GM21390 (cell line): ENCODE results near the gene ZC3H6.

ENCODE experiments used
- ATAC-seq: cut with Tn5 transposase; IDR thresholded peaks from one replicate; pipeline ENCODE4 v1.9.1; 2021; ENCODE audit not compliant: unreplicated experiment

Gene ZC3H6, protein sequence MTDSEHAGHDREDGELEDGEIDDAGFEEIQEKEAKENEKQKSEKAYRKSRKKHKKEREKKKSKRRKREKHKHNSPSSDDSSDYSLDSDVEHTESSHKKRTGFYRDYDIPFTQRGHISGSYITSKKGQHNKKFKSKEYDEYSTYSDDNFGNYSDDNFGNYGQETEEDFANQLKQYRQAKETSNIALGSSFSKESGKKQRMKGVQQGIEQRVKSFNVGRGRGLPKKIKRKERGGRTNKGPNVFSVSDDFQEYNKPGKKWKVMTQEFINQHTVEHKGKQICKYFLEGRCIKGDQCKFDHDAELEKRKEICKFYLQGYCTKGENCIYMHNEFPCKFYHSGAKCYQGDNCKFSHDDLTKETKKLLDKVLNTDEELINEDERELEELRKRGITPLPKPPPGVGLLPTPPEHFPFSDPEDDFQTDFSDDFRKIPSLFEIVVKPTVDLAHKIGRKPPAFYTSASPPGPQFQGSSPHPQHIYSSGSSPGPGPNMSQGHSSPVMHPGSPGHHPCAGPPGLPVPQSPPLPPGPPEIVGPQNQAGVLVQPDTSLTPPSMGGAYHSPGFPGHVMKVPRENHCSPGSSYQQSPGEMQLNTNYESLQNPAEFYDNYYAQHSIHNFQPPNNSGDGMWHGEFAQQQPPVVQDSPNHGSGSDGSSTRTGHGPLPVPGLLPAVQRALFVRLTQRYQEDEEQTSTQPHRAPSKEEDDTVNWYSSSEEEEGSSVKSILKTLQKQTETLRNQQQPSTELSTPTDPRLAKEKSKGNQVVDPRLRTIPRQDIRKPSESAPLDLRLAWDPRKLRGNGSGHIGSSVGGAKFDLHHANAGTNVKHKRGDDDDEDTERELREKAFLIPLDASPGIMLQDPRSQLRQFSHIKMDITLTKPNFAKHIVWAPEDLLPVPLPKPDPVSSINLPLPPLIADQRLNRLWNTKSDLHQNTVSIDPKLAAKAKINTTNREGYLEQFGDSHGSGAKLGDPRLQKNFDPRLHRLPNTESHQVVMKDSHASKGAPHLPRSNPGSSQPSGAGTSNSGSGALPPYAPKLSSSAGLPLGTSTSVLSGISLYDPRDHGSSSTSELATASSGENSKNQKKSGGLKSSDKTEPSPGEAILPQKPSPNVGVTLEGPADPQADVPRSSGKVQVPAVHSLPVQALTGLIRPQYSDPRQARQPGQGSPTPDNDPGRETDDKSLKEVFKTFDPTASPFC

DNA sequence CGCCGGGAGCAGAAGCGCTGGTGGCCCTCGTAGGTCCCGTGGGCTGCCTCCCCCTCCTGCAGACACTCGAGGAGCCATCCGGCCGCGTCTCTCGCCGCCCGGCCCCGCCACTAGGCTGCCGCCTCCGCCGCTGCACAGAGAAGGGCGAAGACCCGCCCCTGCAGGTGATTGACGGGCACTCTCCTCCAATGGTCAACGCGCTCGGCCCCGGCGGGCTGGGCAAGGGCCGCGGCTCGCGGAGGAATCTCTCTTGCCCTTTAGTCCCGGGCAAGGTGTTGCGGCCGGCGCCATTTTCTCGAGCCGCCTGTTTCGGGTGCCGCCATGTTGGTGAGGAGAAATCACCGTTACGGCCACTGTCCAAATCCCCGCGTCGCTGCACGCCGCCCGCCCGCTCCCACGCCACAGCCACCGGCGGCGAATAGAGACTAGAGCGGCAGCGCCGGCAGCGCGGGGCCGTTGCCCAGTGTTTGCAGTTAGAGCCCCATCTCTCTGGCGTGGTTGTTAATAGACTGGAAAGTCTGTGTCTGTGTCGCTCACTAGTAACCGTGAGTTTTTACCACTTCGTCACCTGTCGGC lies at the start of gene ZC3H6:
ZC3H6 (plus strand) TSS at position 287 of the 576 bp plus-strand sequence. CDS start 398 bp downstream, outside the sequence.
- ATAC-seq: peak; percentile 95

DNA sequence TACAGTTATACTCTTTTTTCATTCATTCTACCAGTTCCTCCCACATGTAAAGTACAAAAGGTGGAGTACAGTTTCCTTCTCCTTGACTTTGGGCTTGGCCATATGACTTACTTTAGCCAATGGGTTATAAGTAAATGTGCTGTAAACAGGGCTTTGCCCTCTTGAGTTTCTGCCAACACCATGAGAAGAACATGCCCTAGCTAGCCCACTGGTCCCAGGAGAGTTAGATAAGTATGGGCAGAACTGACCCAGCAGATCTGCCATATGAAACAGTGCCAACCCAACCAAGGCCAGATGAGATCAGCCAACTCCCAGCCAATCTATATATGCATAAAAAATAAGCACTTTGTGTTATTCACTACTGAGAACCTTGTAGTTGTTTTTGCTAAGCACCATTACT lies 46.0 kb upstream of the ZC3H6 start:
- no peak for ATAC-seq

DNA sequence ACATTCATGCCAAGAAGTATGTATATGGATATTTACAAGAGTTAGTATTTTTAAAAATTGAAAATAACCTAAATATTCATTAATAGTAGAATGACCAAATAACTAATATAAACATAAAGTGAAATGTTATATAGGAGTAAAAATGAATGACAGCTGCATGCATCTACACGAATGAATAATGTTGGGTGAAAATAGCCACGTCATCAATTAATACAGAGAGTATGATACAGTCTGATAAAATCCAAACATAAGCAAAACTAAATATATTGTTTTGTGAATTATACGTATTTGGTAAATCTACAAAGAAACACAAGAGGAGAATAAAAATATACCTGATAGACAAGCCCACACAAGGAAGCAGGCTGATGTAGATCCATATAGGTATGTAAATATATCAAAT lies 45.0 kb upstream of the ZC3H6 start:
- no peak for ATAC-seq

DNA sequence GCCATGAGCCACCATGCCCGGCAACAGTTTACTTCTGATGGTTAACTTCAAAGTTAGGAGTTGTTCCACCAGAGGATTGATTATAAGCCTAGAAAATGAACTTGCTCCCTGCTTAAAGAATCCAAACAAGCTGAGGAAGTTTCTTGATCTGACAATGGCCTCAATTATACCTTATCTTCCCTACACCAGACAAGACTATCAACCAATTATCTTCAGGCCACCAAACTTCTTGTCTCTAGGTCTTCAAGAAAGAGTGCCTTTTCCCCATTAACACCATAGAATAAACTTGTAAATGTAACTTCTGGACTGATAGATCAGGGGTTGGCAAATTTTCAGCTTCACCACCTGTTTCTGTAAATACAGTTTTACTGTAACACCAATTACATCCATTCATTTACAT lies 35.5 kb upstream of the ZC3H6 start:
- ATAC-seq: no peak

DNA sequence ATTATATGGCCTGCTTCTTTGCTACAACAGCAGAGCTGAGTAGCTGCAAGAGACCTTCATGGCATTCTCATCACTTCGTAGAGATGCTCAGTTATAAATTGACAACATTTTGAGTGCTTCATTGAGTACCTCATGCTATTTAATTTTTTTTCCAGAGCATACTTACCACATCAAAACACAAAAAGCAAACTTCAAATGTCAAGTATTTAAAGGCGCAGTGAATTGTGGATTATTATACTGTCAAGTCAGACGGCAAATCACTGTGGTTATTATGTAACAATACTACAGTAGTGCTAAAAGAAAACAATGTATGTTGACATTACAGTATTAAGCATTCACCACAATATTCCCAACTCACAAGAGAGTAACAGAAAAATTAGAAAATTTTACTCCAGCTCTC lies 33.0 kb upstream of the ZC3H6 start:
- no peak for ATAC-seq

DNA sequence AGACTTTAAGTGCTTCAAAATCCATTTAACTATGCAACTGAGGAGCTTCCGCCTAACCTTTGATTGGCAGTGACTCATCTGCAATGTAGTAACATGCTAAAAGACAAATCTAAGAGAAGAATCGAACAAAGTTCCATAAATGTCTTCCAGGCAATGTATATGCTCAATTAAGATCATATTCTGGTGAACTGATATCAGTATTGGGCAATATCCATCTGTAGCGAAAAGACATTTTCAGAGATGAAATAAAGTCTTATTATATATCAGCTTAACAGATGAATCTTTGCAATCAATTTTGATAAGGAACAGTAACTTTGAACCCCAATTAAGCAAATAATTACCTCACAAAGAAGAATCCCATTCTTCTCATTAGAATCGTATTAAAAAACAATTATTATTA lies 32.2 kb upstream of the ZC3H6 start:
- ATAC-seq: no peak

DNA sequence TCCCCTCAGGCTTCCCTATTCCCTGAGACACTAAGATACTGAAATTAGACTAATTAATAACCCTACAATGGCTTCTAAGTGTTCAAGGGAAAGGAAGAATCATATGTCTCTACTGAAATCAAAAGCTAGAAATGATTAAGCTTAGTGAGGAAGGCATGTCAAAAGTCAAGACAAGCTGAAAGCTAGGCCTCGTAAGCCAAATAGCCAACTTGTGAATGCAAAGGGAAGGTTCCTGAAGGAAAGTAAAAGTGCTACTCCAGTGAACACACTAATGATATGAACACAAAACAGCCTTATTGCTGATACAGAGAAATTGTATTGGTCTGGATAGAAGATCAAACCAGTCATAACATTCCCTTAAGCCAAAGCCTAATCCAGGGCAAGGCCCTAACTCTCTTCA lies 30.5 kb upstream of the ZC3H6 start:
- ATAC-seq: no peak

DNA sequence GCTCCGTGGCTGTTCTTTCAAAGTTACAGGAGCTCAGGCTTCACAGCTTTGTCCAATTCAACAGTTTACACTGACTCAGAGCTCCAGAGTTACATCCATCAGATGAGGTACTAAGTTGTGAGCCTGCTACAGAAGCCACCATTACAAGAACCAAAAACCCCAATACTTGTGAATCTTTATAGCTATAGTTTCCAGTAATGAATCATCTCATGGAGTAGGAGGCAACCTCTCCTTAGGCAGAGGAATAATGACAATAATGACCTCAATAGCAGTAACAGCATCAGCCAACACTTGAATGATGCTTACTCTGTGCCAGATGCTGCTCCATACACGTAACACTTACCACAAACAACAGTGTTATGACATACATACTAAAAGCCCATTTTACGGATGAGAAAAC lies 24.1 kb upstream of the ZC3H6 start:
- ATAC-seq: no peak

DNA sequence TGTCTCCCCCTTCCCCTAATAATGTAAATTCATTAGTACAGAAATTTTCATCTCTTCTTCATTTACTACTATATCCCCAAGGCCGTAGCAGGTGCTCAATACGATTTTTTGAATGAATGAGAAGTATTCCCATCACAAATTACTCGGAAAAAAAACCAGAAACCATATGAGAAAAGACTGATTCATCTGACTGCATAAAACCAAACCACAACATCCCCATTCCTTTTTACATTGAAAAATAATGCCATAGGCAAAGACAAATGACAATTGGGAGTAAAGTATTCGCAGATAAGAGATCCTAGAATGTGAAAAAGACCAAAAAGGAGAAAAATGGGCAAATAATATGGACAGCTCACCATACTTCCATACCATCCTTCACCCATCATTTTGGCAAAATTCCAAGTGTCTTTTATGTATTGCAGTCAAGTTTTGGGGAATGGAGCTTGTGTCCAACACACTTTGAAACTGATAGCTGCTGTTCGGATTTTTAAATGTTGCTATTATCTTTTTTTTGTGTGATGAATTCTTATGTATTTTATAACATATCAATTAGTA lies 22.1 kb upstream of the ZC3H6 start:
- no peak for ATAC-seq

DNA sequence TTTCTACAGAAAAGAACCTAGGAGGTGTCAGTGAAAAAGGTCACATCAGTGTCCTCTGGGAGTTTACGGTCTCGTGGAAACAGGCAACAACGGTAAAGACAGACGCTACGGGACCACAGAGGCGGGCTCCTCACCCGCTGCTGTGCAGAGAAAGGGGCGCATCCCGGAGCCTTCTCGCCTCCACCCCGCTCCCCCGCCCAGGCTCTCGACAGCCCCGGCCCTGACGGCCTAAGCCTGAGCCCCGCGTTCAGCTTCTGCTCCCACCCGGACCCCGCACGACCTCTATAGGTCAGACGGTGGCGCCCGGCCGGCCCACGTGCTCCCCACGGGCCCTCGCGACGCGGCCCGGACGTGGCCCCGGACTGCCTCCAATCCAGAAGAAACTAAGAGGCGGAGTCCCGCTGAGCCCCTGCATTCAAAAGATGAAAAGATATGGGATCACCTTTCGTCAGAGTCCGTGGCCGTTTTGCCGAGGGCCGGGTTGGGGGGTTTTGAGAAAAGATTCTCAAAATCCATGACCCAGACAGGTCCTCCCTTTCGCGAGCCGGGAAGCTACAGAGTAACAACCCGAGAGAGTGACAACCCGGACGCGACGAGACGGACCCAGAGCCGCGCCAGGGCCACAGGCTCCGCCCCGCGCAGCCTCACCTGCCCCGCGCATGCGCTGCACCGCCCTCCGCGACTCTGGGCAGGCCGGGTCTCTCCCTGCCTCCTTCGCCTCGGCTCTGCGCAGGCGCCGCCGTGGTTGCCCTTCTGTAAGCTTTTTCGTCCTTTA lies 20.7 kb upstream of the ZC3H6 start, which contains the start of gene ZC3H8:
ZC3H8 (minus strand) TSS at position 577 of the 775 bp plus-strand sequence; CDS start at position 516, 61 bp downstream.
- peak; percentile 89 for ATAC-seq

DNA sequence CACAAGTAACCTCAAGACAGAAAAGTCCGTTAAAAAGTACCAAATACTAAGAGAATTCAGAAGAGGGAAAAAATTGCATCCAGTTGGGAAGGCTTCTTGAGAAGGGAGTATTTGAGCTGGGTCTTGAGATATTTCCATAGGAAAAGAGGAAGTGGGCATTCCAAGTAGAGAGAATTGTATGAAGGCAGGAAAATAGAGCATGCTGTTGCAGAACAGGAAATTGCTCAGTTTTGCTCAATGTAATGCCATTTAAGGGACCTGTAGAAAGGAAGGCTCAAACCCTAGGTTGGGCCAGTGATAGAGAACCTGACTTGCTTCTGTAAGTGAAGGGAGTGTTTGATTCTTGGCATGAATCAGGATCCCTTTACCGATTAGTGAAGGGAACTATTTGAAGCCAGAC lies 19.5 kb upstream of the ZC3H6 start:
- no peak for ATAC-seq

DNA sequence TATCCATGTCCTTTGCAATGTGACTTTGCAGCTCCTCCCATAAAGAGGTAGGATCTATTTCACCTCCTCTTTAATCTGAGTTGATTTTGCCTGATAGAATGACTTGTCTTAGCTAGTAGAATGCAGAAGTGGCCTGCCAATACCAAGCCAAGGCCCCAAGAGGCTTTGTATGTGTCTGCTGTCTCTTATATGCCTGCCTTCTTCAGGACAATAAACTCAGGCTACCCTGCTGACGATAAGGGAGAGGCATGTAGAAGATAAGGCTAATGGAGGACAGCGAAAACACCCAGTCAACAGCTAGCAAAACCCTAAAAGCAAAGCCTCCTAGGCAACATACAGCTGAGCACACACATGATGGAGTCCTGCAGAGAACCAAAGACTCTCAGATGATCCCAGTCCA lies 18.7 kb upstream of the ZC3H6 start:
- no peak for ATAC-seq

DNA sequence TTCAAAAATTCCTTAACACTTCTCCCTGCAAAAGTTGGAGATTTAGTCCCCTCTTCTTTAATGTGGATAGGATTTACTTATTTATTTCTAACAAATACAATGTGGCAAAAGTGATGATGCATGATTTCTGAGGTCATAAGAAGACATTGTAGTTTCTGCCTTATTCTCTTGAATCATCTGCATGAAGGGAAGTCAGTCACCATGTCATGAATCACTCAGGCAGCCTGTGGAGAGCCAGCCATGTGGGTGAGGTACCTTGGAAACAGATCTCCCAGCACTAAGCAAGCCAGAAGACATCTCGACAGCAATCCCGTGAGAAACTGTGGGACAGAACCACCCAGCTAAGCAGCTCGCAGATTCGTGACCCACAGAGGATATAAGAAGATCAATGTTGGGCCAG lies 17.8 kb upstream of the ZC3H6 start:
- ATAC-seq: no peak

DNA sequence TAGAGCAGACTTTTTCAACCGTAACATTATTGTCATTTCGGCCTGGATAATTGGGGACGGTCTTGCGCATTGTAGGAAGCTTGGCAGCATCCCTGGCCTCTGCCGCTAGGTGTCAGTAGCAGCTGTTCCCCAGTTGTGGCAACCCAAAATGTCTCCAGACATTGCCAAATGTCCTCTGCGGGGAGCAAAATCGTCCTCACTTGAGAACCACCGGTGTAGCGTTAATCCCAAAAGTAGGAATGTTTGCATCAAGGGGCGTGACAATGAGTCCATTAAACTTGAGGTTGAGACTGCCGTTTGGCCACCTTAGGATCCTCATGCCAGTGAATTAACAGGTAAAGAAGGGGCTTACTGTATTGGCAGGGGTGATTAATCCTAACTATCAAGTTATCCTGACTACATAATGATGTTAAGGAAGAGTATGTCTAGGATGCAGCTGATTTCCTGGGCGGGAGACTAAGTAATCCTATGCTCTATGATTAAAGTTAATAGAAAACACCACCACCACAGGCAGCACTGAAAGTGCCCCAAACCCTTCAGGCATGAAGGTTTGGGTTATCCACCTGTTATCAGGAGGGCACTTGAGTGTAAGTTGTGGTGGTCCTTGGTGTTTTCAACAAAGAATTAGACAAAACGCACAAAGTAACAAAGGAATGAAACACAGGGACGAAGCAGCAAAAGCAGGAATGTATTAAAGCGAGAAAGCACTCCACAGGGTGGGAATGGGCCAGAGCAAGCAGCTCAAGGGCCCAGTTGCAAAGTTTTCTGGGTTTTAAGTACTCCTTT lies 15.7 kb upstream of the ZC3H6 start:
- ATAC-seq: no peak

DNA sequence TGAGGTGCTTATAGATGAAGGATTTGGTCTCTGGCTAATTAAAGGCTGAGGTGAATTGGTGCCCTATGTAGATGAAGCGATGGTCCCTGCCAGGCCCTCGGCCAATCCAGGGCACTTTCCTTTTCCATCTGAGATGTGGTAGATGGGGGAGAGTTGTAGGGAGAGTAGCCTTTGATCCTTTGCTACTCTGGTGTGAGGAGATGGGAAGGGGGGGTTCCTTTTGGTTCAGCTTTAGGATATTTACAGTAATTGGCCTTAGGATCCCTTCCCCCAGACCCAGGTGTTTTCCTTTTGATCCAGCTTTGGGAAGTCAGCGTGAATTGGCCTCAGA lies 15.1 kb upstream of the ZC3H6 start:
- no peak for ATAC-seq

DNA sequence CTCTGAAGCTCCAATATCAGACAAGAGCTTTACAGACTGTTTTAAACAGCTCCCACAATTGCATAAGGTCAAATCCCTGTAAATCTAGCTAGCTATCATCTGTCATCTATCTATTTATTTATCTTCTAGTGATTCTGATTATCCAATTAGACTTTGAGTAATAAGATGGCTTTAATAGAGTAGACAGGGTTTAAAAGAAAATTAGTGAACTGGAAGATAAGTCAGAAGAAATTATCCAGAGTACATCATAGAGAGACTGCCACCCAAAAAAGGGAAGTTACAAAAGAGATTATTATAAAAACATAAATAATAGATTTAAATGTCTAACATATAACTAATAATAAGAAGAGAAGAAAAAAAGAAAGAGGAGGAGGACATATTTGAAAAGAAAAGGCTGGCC lies 12.5 kb upstream of the ZC3H6 start:
- ATAC-seq: no peak

DNA sequence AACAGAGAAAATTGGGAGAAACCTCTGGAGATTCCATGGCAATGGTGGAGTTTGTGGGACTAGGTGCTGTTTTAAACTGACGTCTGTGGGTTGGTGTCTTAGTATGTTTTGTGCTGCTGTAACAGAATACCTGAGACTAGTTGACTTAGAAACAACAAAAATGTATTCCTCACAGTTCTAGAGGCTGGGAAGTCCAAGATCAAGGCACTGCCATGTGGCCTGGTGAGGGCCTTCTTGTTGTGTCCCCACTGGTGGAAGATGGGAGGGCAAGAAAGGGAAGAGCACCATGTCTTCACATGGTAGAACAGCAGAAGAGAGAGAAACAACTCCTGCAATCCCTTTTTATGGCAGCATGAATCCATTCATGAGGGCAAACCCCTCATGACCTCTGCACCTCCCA lies 6.8 kb upstream of the ZC3H6 start:
- ATAC-seq: no peak

DNA sequence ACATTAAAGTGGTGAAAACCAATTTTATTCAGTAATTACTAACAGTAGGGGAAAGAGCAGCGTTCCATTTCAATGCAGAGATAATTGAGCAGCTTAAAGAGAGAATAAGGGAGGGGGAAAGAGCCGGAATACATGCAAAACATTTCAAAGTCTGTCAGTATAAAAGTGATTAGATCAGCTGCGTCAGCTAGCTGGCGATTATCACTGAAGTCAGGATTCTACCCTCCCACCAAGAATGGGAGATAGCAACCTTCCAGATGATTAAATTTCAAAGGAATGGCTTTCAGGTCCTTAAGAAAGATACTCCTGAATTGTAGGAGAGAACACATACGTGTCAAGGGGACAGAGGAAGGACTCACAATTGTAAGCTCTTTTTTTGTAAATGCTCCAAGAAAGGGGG lies 2.7 kb upstream of the ZC3H6 start:
- ATAC-seq: no peak

DNA sequence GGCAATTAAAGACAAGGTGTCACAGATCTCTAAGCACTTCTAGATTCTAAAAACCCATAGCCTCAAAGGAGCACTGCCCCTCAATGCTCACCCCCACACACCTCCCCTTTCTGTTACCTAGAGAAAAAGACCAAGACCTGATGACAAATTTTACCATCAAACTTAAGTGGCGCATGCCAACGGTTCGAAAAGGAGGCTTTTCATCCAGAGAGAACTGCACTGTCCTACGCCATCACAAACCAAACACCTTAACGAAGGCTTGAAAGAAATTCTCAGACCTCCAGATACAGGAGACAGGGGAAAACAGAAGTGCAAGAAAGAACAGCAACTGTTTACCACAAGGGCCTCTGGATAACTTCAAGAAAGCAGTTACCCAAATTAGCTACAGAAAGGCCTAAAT lies 2.0 kb upstream of the ZC3H6 start:
- no peak for ATAC-seq
